ENCODE data around the gene FRMD8.

The FRMD8 gene

GRCh38 chr11:65414776-65415498 lies 28.5 kb downstream of the FRMD8 start:
- DNase-seq (ENCODE audit: low spot score) = no peak

- DNase-seq (ENCODE audit: low spot score) = no peak
Observed at GRCh38 chr11:65415499-65416340, 29.3 kb downstream of the FRMD8 start.

GRCh38 chr11:65416341-65416824 lies 29.9 kb downstream of the FRMD8 start:
- peak; percentile 96 for DNase-seq (ENCODE audit: low spot score)

DNA sequence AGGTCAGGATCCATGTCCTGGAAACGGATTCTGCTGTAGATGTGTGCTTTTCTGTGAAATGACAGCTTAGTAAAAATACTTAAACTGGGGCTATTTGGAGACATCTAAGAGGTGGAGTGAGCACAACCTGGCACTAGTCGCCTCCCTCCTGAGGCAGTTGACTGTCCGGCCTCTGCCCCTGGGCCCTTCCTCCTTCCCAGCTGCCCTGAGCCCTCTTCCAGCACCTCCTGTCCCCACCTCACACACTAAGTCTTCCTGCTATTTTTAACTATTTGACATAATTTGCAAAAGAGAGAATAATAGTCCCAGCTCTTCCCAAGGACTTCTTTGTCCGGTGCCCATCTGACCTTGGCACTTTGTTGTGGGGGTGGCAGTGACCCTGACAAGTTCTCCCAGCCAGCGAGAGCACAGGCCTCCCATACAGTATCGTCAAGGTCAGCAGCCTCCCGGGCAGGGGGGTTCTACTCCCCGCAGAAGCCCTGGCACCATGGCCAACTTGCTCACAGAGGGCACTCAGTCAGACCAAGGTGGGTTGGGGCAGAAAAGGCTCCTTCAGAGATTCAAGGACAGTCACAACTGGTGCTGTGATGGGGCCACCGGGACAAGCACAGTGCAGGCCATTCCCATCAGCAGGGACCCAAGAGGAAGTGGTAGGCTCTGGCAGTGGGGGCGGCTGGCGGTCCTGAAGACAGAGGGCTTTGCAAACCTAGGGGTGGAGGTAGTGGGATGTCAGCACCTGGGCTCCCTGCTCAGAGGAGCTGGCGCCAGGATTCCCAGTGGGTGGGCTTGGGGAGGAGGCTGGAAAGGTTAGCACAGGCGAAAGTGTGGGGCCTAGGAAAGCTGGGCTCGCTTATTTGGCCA lies 30.6 kb downstream of the FRMD8 start:
- DNase-seq (ENCODE audit: low spot score) = no peak

DNA sequence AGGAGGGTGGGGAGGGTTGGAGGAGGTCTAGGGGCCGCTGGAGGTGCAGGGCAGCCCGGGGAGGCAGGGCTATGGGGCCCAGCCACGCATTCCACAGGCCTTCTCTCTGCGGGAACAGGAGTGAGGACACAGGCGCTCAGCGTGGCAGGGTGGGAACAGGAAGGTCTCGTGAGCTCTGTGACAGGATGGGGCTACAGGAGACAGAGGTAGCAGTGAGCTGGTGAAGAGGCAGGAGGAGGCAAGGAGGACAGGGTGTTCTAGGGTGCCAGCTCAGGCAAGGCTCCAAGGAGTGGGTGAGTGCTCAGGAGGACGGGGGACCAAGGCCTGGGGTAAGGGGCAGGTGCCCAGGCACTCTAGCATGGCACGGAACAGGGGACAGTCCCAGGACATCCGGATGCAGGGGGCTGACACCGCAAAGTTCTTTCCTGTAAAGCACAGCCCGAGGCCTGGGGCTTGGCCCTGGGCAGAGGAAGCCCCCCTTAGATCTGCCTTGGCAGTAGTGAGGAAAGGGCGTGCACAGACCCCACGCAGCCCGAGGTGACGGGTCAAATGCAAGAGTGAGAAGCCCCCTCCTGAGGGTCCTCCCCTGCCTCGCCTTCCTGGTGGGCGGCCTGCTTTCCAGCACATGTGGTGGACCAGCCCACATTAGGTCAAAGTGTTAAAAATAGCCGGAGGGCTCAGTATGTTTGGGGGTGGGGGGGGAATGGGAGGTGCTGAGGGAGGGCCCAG lies 31.4 kb downstream of the FRMD8 start:
- DNase-seq (ENCODE audit: low spot score) = no peak

DNA sequence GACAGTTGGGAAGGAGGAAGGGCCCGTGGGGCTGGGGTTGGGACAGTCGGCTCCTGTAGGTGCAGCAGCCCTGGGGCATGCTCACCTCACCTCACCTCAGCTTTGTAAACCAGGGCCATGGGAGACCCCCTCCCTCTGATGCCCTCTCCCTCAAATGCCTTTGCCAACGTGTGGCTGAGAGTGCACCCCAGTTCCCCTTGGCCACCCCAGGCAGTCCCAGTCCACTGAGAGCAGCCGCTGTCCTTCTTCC lies 31.9 kb downstream of the FRMD8 start:
- DNase-seq (ENCODE audit: low spot score) = no peak

DNA sequence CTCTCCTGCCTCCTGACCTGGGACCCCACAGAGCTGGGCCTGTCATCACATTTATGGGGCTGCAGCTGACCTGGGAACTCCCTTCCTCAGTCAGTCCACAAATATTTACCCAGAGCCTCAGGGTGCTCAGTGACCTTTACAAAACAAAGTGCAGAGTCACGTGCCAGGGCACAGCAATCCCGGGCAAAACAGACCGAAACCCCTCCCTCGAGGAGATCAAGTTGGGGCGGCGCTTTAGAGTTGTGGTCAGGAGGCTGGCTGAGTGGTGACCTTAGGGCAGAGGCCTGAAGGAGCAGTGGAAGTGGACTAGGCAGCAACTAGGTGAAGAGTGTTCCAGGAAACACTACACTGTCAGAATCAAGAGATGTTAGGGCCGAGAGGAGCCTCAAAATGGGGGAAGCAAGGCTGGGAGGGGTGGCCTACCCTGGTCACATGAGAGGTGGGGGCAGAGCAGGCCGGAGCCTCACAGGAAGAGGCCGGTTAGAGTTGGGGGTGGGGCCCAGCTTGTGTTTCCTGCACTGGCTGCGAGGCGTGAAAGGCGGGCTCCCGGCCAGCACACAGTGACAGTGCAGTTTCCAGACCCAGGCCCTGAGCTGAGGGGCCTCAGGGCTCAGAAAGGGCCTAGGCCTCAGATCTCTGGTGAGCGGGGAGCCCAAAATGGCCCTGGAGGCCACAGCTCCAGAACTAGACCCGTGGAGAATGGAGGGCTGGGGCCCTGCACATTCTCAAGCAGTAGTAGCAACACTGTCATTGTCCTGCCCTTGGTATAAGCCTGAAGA lies 32.4 kb downstream of the FRMD8 start:
- DNase-seq (ENCODE audit: low spot score) = peak; percentile 83

DNA sequence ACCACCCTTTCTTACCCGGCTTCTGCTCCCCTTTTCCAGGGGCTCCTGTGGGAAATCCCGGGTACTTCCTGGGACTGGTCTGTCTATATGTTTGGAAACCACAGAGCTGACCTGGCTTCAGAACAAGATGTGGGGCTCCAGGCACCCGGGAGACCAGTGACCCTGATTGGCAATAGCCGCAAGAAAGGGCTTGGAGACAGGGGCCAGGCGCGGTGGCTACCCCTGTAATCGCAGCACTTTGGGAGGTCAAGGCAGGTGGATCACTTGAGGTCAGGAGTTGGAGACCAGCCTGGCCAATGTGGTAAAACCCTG lies 33.0 kb downstream of the FRMD8 start:
- DNase-seq (ENCODE audit: low spot score) = no peak

DNA sequence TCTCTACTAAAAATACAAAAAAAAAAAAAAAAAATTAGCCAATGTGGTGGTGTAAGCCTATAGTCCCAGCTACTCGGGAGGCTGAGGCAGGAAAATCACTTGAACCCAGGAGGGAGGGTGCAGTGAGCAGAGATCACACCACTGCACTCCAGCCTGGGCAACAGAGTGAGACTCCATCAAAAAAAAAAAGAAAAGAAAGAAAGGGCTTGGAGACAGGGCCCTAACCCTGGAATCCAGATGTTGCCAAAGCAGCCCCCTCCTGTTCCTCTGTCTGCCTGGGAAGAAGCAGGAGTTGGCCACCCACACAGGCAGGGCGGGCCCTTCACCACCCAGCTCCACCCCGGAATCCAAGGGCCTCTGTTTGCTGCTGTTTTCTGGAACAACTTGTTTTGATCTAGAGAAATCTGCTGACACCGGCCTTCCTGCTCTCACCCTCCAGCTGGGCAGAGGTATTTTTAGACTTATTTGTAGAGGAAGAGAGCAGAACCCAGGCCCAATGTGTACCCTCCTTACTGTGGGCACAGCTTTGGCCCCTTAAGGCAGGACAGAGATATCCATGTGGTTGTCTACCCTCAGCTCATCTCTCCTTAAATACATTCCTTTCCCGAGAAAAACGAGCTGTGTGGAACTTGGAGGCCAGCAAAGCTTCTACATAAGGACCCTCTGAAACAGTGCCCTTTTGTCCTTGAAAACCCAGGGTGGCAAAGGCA lies 33.5 kb downstream of the FRMD8 start:
- peak; percentile 54 for DNase-seq (ENCODE audit: low spot score)

DNA sequence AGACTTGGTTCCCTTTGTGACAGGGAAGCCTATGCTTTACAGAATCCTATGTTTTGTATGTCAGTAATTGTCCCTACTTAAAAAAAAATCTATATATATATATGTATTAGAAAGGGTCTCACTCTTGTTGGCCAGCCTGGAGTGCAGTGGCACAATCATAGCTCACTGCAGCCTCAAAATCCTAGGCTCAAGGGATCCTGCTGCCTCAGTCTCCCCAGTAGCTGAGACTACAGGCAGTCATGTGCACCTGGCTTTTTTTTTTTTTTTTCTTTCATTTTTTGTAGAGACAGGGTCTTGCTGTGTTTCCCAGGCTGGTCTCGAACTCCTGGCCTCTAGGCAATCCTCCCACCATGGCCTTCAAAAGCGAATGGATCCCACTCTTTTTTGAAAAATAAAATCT lies 34.1 kb downstream of the FRMD8 start:
- no peak for DNase-seq (ENCODE audit: low spot score)

GRCh38 chr11:65420979-65421793 lies 34.7 kb downstream of the FRMD8 start:
- no peak for DNase-seq (ENCODE audit: low spot score)

GRCh38 chr11:65421794-65422632 lies 35.6 kb downstream of the FRMD8 start:
- peak; percentile 84 for DNase-seq (ENCODE audit: low spot score)

GRCh38 chr11:65422633-65423515 lies 36.4 kb downstream of the FRMD8 start, which contains the start of gene NEAT1:
Gene NEAT1, plus strand, starts transcription at chr11:65422798.
- DNase-seq (ENCODE audit: low spot score) = peak; percentile 67

DNA sequence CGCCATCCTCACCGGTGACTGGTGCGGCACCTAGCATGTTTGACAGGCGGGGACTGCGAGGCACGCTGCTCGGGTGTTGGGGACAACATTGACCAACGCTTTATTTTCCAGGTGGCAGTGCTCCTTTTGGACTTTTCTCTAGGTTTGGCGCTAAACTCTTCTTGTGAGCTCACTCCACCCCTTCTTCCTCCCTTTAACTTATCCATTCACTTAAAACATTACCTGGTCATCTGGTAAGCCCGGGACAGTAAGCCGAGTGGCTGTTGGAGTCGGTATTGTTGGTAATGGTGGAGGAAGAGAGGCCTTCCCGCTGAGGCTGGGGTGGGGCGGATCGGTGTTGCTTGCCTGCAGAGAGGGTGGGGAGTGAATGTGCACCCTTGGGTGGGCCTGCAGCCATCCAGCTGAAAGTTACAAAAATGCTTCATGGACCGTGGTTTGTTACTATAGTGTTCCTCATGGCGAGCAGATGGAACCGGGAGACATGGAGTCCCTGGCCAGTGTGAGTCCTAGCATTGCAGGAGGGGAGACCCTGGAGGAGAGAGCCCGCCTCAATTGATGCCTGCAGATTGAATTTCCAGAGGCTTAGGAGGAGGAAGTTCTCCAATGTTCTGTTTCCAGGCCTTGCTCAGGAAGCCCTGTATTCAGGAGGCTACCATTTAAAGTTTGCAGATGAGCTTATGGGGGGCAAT lies 37.2 kb downstream of the FRMD8 start:
- no peak for DNase-seq (ENCODE audit: low spot score)

GRCh38 chr11:65424205-65425104 lies 38.0 kb downstream of the FRMD8 start:
- no peak for DNase-seq (ENCODE audit: low spot score)
